HEK293T (cell line): ENCODE measurements around the gene HDAC5.
"Not testable (repeated sequence)": the region's sequence is repeated elsewhere in the genome, so short reads cannot be mapped to it uniquely, and the experiment has no call there.

Experiments
- CTCF ChIA-PET: fragments of 350-600 bp; formaldehyde crosslinking; extraction: SDS; loops from one replicate; lab custom pipeline; 2021; ENCODE audit warnings: antibody characterized with exemption, inconsistent platforms; lab: Yijun Ruan, JAX
- POLR2A ChIA-PET: fragments of 350-600 bp; formaldehyde crosslinking; extraction: SDS; loops from one replicate; lab custom pipeline; 2020; ENCODE audit warnings: antibody characterized with exemption, inconsistent platforms; lab: Yijun Ruan, JAX
- DNase-seq: peaks from one replicate; pipeline ENCODE4 v3.0.0; 2012; ENCODE audit warnings: mixed read lengths; ENCODE audit errors: extremely low spot score
- ARNT ChIP-seq: fragments of 450-650 bp; IDR thresholded peaks from 2 replicates; pipeline ENCODE4 v1.6.1; 2017; ENCODE audit warnings: mild to moderate bottlenecking
- BHLHE40 ChIP-seq: fragments of 450-650 bp; IDR thresholded peaks from 2 replicates; pipeline ENCODE4 v1.6.1; 2016; ENCODE audit warnings: mild to moderate bottlenecking, moderate library complexity, borderline replicate concordance
- CTBP1 ChIP-seq: fragments of 450-650 bp; IDR thresholded peaks from 2 replicates; pipeline ENCODE4 v1.6.1; 2016; ENCODE audit warnings: borderline replicate concordance
- ELF4 ChIP-seq: fragments of 450-650 bp; IDR thresholded peaks from 2 replicates; pipeline ENCODE4 v1.6.1; 2017; ENCODE audit warnings: antibody characterized with exemption
- FOXA1 ChIP-seq: fragments of 450-650 bp; IDR thresholded peaks from 2 replicates; pipeline ENCODE4 v1.6.1; 2016; ENCODE audit warnings: mild to moderate bottlenecking
- FOXK2 ChIP-seq: fragments of 450-650 bp; IDR thresholded peaks from 2 replicates; pipeline ENCODE4 v1.6.1; 2016; ENCODE audit warnings: mild to moderate bottlenecking
- FOXM1 ChIP-seq: fragments of 450-650 bp; IDR thresholded peaks from 2 replicates; pipeline ENCODE4 v1.6.1; 2017; ENCODE audit warnings: mild to moderate bottlenecking, borderline replicate concordance
- HDGF ChIP-seq: fragments of 450-650 bp; IDR thresholded peaks from 2 replicates; pipeline ENCODE4 v1.6.1; 2017; ENCODE audit warnings: antibody characterized with exemption, borderline replicate concordance
- L3MBTL2 ChIP-seq: fragments of 450-650 bp; conservative IDR thresholded peaks from 2 replicates; pipeline ENCODE4 v1.6.1; 2016; ENCODE audit warnings: mild to moderate bottlenecking
- LEF1 ChIP-seq: fragments of 450-650 bp; IDR thresholded peaks from 2 replicates; pipeline ENCODE4 v1.6.1; 2017; ENCODE audit warnings: mild to moderate bottlenecking, borderline replicate concordance
- NFRKB ChIP-seq: fragments of 450-650 bp; IDR thresholded peaks from 2 replicates; pipeline ENCODE4 v1.6.1; 2016; ENCODE audit warnings: mild to moderate bottlenecking, moderate library complexity
- PKNOX1 ChIP-seq: fragments of 450-650 bp; IDR thresholded peaks from 2 replicates; pipeline ENCODE4 v1.6.1; 2016
- SP1 ChIP-seq: fragments of 450-650 bp; IDR thresholded peaks from 2 replicates; pipeline ENCODE4 v1.6.1; 2017
- SUZ12 ChIP-seq: fragments of 450-650 bp; IDR thresholded peaks from 2 replicates; pipeline ENCODE4 v1.6.1; 2016; ENCODE audit warnings: mild to moderate bottlenecking
- TARDBP ChIP-seq: fragments of 450-650 bp; IDR thresholded peaks from 2 replicates; pipeline ENCODE4 v1.6.1; 2016
- ZNF384 ChIP-seq: fragments of 450-650 bp; IDR thresholded peaks from 2 replicates; pipeline ENCODE4 v1.6.1; 2016

The HDAC5 gene

GRCh38 chr17:44059101-44059892 lies 64.1 kb downstream of the HDAC5 start:
- ChIA-PET CTCF (no interaction called here), POLR2A (no interaction called here)
- DNase-seq: no peak
- TF ChIP-seq FOXA1 (no peak), BHLHE40 (no peak), LEF1 (no peak), HDGF (no peak), CTBP1 (no peak), TARDBP (no peak), L3MBTL2 (no peak), PKNOX1 (no peak), NFRKB (no peak), SUZ12 (no peak), ZNF384 (no peak), FOXM1 (no peak), ARNT (no peak), FOXK2 (no peak)

- TF ChIP-seq ELF4: no peak
- no peak for TF ChIP-seq FOXK2
- no peak for TF ChIP-seq BHLHE40
- no peak for TF ChIP-seq TARDBP
- TF ChIP-seq SP1: no peak
- TF ChIP-seq HDGF: no peak
- ChIA-PET POLR2A (interaction anchor here (1.3 kb wide), 1 partner anchor 10 kb away, joined by 3 read pairs; no protein-coding TSS in a partner anchor), CTCF (no interaction called here)
- no peak for DNase-seq
Measured at GRCh38 chr17:44053125-44053872, 70.1 kb downstream of the HDAC5 start.

GRCh38 chr17:44049294-44050060 lies 74.0 kb downstream of the HDAC5 start:
- ChIA-PET CTCF (no interaction called here), POLR2A (no interaction called here)
- DNase-seq: no peak
- TF ChIP-seq ARNT: no peak
- TF ChIP-seq FOXK2: no peak
- TF ChIP-seq L3MBTL2: no peak
- no peak for TF ChIP-seq LEF1
- no peak for TF ChIP-seq HDGF
- TF ChIP-seq ZNF384: no peak
- TF ChIP-seq FOXM1: no peak
- no peak for TF ChIP-seq SUZ12
- TF ChIP-seq ELF4: no peak
- TF ChIP-seq NFRKB: no peak
- TF ChIP-seq CTBP1: no peak

GRCh38 chr17:44046893-44047292 lies 76.5 kb downstream of the HDAC5 start:
- CTCF ChIA-PET, POLR2A ChIA-PET, DNase-seq: not testable (repeated sequence)

GRCh38 chr17:44045486-44045885 lies 78.0 kb downstream of the HDAC5 start:
- TF ChIP-seq L3MBTL2 (no peak), LEF1 (no peak), ARNT (no peak), SP1 (no peak), CTBP1 (no peak), PKNOX1 (no peak), TARDBP (no peak), ZNF384 (no peak), HDGF (no peak), FOXA1 (no peak), ELF4 (no peak), FOXM1 (no peak), FOXK2 (no peak), BHLHE40 (no peak), SUZ12 (no peak), NFRKB (no peak)
- ChIA-PET CTCF (no interaction called here), POLR2A (interaction anchor here (3.1 kb wide), 1 partner anchor 21 kb away, joined by 14 read pairs; the partner anchor contains the start of gene LSM12)
- no peak for DNase-seq

- no peak for DNase-seq
- ChIA-PET CTCF (interaction anchor here (0.6 to 2.1 kb wide), 5 partner anchors 17 to 100 kb away, joined by 3 to 6 read pairs (median 5); no protein-coding TSS in a partner anchor), POLR2A (interaction anchor here (1.3 to 3.1 kb wide), 4 partner anchors 8 to 80 kb away, joined by 3 to 14 read pairs (median 4); partner anchors contain the start of genes HDAC5 and LSM12)
- TF ChIP-seq ELF4: no peak
- TF ChIP-seq ZNF384: no peak
- TF ChIP-seq SUZ12: no peak
- TF ChIP-seq LEF1: no peak
- no peak for TF ChIP-seq TARDBP
- no peak for TF ChIP-seq BHLHE40
- TF ChIP-seq FOXA1: no peak
- no peak for TF ChIP-seq SP1
- no peak for TF ChIP-seq FOXM1
- no peak for TF ChIP-seq CTBP1
Measured at GRCh38 chr17:44044071-44044470, 79.4 kb downstream of the HDAC5 start.
